HG03460 (cell line): Measurements from ENCODE around the gene CHN2.

ENCODE experiments used
- ATAC-seq: cut with Tn5 transposase; IDR thresholded peaks from one replicate; pipeline ENCODE4 v1.9.1; 2021; ENCODE audit not compliant: unreplicated experiment

Gene CHN2

GRCh38 chr7:29422829-29423228, 228.3 kb downstream of the CHN2 start:
- ATAC-seq: no peak

- no peak for ATAC-seq
These were observed 229.9 kb downstream of the CHN2 start for GRCh38 chr7:29424295-29424983.

- no peak for ATAC-seq
These were observed 230.4 kb downstream of the CHN2 start for GRCh38 chr7:29424984-29425309.

- ATAC-seq: no peak
These were observed 232.0 kb downstream of the CHN2 start for GRCh38 chr7:29426587-29426986.

- no peak for ATAC-seq
These were observed 234.8 kb downstream of the CHN2 start for GRCh38 chr7:29429401-29429800.

- ATAC-seq: no peak
These were observed 235.8 kb downstream of the CHN2 start for GRCh38 chr7:29430279-29430949.

GRCh38 chr7:29431686-29432085, 237.1 kb downstream of the CHN2 start:
- no peak for ATAC-seq

GRCh38 chr7:29432721-29433120, 238.1 kb downstream of the CHN2 start:
- no peak for ATAC-seq

GRCh38 chr7:29434380-29434768, 239.8 kb downstream of the CHN2 start:
- no peak for ATAC-seq

- ATAC-seq: no peak
These were observed 240.6 kb downstream of the CHN2 start for GRCh38 chr7:29435167-29435566.

GRCh38 chr7:29435902-29436301, 241.3 kb downstream of the CHN2 start:
- ATAC-seq: no peak

GRCh38 chr7:29442146-29442545, 247.6 kb downstream of the CHN2 start:
- ATAC-seq: no peak

GRCh38 chr7:29443552-29443951, 249.0 kb downstream of the CHN2 start:
- ATAC-seq: no peak

GRCh38 chr7:29444267-29444666, 249.7 kb downstream of the CHN2 start:
- ATAC-seq: no peak

- no peak for ATAC-seq
These were observed 251.2 kb downstream of the CHN2 start for GRCh38 chr7:29445736-29446135.

- no peak for ATAC-seq
These were observed 253.3 kb downstream of the CHN2 start for GRCh38 chr7:29447828-29448227.

GRCh38 chr7:29449569-29450260, 255.1 kb downstream of the CHN2 start:
- no peak for ATAC-seq

GRCh38 chr7:29453021-29453420, 258.4 kb downstream of the CHN2 start:
- no peak for ATAC-seq

- ATAC-seq: no peak
These were observed 259.9 kb downstream of the CHN2 start for GRCh38 chr7:29454464-29454863.

GRCh38 chr7:29454899-29455451, 260.4 kb downstream of the CHN2 start:
- no peak for ATAC-seq

- no peak for ATAC-seq
These were observed 262.6 kb downstream of the CHN2 start for GRCh38 chr7:29457141-29457561.

GRCh38 chr7:29457565-29458011, 263.0 kb downstream of the CHN2 start:
- no peak for ATAC-seq
